Natural killer cell (primary cell): Measurements from ENCODE around the gene ADCK1. TPM values are rescaled to one million over a fixed set of nuclear protein-coding genes. Genes with fewer than 3 reads are reported as not detected.

Experiments used
- ATAC-seq, 3 donors: fragments of 150-1000 bp in 2 of 3; fragments of 200-7000 bp in 1 of 3; cut with Tn5 transposase; 1 replicate in 1 of 3; 2 replicates in 2 of 3; pipeline ENCODE4 v1.10.0; 2021; ENCODE audit warnings: mild to moderate bottlenecking in 2 of 3, moderate library complexity in 2 of 3
- DNase-seq, 2 donors: peaks; one replicate each; pipeline versions ENCODE4 v3.0.0 to v3.0.0-alpha.2; 2013 to 2021; ENCODE audit warnings: mixed read lengths in 1 of 2
- H3K27ac ChIP-seq: one replicate; pipeline ENCODE4 v1.5.1; 2013; ENCODE audit warnings: mild to moderate bottlenecking, low read length
- H3K27me3 ChIP-seq: one replicate; pipeline ENCODE4 v1.6.1; 2013; ENCODE audit warnings: low read length; ENCODE audit not compliant: control insufficient read depth, insufficient read depth
- H3K36me3 ChIP-seq: one replicate; pipeline ENCODE4 v1.6.1; 2013; ENCODE audit warnings: low read length; ENCODE audit not compliant: control insufficient read depth, insufficient read depth
- H3K4me1 ChIP-seq: one replicate; pipeline ENCODE4 v1.6.1; 2013; ENCODE audit warnings: low read length; ENCODE audit not compliant: control insufficient read depth, insufficient read depth
- H3K4me3 ChIP-seq: one replicate; pipeline ENCODE4 v1.5.1; 2013; ENCODE audit warnings: low read length
- H3K9me3 ChIP-seq: one replicate; pipeline ENCODE4 v1.6.1; 2013; ENCODE audit warnings: low read length; ENCODE audit not compliant: control insufficient read depth, insufficient read depth
- H3K27ac Mint-ChIP-seq, 2 donors: one replicate each; pipeline ENCODE4 v1.8.0; 2022; ENCODE audit warnings: mild to moderate bottlenecking in 2 of 2, mixed read lengths in 2 of 2, moderate library complexity in 1 of 2
- H3K27me3 Mint-ChIP-seq, 2 donors: one replicate each; pipeline ENCODE4 v1.8.0; 2022; ENCODE audit warnings: low read depth in 2 of 2, mixed read lengths in 2 of 2
- H3K36me3 Mint-ChIP-seq: one replicate; pipeline ENCODE4 v1.8.0; 2022; ENCODE audit warnings: mixed read lengths
- H3K4me1 Mint-ChIP-seq, 2 donors: one replicate each; pipeline ENCODE4 v1.8.0; 2022; ENCODE audit warnings: mixed read lengths in 2 of 2
- H3K4me3 Mint-ChIP-seq: one replicate; pipeline ENCODE4 v1.8.0; 2022; ENCODE audit warnings: mild to moderate bottlenecking, moderate library complexity, mixed read lengths
- H3K9me3 Mint-ChIP-seq, 2 donors: one replicate each; pipeline ENCODE4 v1.8.0; 2022; ENCODE audit warnings: mixed read lengths in 2 of 2
- WGBS: methylation state at CpG from one replicate; pipeline ENCODE4 v1.1.7; 2013; ENCODE audit warnings: missing lambda C conversion rate; ENCODE audit not compliant: insufficient coverage; 5-methylcytosine and 5-hydroxymethylcytosine counted together
- intact Hi-C: fragments of 100-400 bp; cut with micrococcal nuclease; formaldehyde crosslinking; loops from one replicate; pipeline ENCODE4 v1.14.2; 2022
- total RNA-seq, 4 donors: library from RNA; stranded (reverse); fragments of 120-200 nt in 1 of 4; gene quantifications; one replicate each; pipeline versions ENCODE4 v1.2.3 to v1.2.4, GENCODE V29; 2013 to 2022
- TF ChIP-seq, protein P1 (sequence below): fragments of 200-600 bp; IDR thresholded peaks from one replicate; pipeline ENCODE4 v1.8.0; 2022; ENCODE audit warnings: antibody characterized with exemption

Gene ADCK1
- total RNA-seq, 3 donors from 2014 or later (not counting 1 experiment from before 2014, with no cell fraction given): 8.0 to 9.2 (median 8.5) TPM

DNA sequence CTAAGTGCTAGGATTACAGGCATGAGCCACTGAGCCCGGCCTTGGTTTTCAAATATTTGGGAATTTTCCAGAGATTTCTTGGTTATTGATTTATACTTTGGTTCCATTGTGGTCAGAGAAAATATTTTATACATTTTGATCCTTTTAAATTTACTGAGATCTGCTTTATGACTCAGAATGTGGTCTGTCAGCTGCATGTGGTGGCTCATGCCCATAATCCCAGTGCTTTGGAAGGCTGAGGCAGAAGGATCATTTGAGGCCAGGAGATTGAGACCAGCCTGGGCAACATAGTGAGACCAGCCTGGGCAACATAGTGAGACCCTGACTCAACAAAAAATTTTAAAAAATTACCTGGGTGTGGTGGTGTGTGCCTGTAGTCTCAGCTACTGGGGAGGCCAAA lies 49.8 kb downstream of the ADCK1 start:
- H3K9me3 ChIP-seq: no peaks in the 10 kb centered on the region
- WGBS: 100% methylated on average over 1 of the region's 1 CpG
- intact Hi-C loops: no loop called here
- ATAC-seq (no peak), DNase-seq (no peak)
- H3K27me3 ChIP-seq: no peaks in the 10 kb centered on the region
- peaks cover 0 to 4% of the 10 kb centered on the region in 2 donors for H3K9me3 Mint-ChIP-seq
- no peak overlapping the region for H3K4me3 Mint-ChIP-seq
- TF ChIP-seq, protein P1, sequence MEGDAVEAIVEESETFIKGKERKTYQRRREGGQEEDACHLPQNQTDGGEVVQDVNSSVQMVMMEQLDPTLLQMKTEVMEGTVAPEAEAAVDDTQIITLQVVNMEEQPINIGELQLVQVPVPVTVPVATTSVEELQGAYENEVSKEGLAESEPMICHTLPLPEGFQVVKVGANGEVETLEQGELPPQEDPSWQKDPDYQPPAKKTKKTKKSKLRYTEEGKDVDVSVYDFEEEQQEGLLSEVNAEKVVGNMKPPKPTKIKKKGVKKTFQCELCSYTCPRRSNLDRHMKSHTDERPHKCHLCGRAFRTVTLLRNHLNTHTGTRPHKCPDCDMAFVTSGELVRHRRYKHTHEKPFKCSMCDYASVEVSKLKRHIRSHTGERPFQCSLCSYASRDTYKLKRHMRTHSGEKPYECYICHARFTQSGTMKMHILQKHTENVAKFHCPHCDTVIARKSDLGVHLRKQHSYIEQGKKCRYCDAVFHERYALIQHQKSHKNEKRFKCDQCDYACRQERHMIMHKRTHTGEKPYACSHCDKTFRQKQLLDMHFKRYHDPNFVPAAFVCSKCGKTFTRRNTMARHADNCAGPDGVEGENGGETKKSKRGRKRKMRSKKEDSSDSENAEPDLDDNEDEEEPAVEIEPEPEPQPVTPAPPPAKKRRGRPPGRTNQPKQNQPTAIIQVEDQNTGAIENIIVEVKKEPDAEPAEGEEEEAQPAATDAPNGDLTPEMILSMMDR: no peak
- no peaks in the 10 kb centered on the region for H3K27me3 Mint-ChIP-seq
- no peaks in the 10 kb centered on the region for H3K36me3 ChIP-seq
- H3K27ac Mint-ChIP-seq: no peak overlapping the region
- no peak overlapping the region for H3K27ac ChIP-seq
- no peaks in the 10 kb centered on the region for H3K4me1 Mint-ChIP-seq
- H3K4me3 ChIP-seq: no peak overlapping the region
- H3K4me1 ChIP-seq: no peaks in the 10 kb centered on the region
- no peaks in the 10 kb centered on the region for H3K36me3 Mint-ChIP-seq

DNA sequence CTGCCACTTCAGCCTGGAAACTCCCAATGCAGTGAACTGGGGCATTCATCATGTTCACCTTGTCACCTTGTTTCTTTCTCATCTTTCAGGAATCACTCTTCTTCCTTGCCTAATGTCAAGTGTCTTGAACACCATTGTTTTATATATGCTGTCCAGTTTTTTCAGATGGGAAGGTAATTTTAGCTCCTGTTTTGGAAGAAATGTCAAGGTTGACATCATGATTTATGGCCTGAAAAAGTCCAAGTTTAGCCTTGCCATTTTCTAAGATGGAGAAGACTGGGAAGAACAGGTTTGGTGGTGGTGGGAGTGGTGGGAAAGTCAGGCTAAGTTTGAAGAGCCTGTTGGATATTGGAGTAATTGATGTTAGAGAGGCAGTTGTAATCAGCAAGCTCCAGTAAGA lies 54.0 kb downstream of the ADCK1 start:
- Histone ChIP-seq H3K4me1 (no peaks in the 10 kb centered on the region), H3K36me3 (no peaks in the 10 kb centered on the region), H3K27me3 (no peaks in the 10 kb centered on the region), H3K4me3 (no peak overlapping the region), H3K9me3 (no peaks in the 10 kb centered on the region), H3K27ac (no peak overlapping the region)
- TF ChIP-seq, protein P1: no peak
- H3K27ac Mint-ChIP-seq: no peak overlapping the region
- DNase-seq (no peak), ATAC-seq (no peak)
- H3K36me3 Mint-ChIP-seq: no peaks in the 10 kb centered on the region
- H3K27me3 Mint-ChIP-seq: no peaks in the 10 kb centered on the region
- peaks cover 0 to 4% of the 10 kb centered on the region in 2 donors for H3K9me3 Mint-ChIP-seq
- no peak overlapping the region for H3K4me3 Mint-ChIP-seq
- intact Hi-C loops: no loop called here
- H3K4me1 Mint-ChIP-seq: no peaks in the 10 kb centered on the region

DNA sequence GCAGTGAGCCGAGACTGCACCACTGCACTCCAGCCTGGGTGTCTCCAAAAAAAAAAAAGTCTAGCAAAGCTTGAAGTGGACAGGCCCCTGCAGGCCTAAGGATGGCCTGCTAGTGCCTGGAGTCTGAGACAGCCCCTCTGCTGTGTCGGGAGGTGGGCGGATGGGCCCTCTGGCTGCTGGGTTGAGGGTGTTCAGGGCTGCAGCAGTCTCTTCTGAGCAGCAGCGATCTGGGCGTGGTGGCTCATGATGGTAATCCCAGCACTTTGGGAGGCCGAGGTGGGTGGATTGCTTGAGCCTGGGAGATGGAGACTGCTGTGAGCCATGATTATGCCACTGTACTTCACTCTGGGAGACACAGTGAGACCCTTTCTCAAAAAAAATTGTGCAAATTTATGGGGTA lies 57.0 kb downstream of the ADCK1 start:
- Histone ChIP-seq H3K27ac (no peak overlapping the region), H3K36me3 (no peaks in the 10 kb centered on the region), H3K4me1 (no peaks in the 10 kb centered on the region), H3K27me3 (no peaks in the 10 kb centered on the region), H3K4me3 (no peak overlapping the region), H3K9me3 (no peaks in the 10 kb centered on the region)
- ATAC-seq (no peak), DNase-seq (no peak)
- intact Hi-C loops: no loop called here
- H3K27ac Mint-ChIP-seq: no peak overlapping the region
- TF ChIP-seq, protein P1: no peak
- 82% methylated on average over 6 of the region's 6 CpGs for WGBS
- H3K27me3 Mint-ChIP-seq: no peaks in the 10 kb centered on the region
- H3K9me3 Mint-ChIP-seq: peaks cover 0 to 4% of the 10 kb centered on the region in 2 donors
- no peak overlapping the region for H3K4me3 Mint-ChIP-seq
- no peaks in the 10 kb centered on the region for H3K36me3 Mint-ChIP-seq
- no peaks in the 10 kb centered on the region for H3K4me1 Mint-ChIP-seq

DNA sequence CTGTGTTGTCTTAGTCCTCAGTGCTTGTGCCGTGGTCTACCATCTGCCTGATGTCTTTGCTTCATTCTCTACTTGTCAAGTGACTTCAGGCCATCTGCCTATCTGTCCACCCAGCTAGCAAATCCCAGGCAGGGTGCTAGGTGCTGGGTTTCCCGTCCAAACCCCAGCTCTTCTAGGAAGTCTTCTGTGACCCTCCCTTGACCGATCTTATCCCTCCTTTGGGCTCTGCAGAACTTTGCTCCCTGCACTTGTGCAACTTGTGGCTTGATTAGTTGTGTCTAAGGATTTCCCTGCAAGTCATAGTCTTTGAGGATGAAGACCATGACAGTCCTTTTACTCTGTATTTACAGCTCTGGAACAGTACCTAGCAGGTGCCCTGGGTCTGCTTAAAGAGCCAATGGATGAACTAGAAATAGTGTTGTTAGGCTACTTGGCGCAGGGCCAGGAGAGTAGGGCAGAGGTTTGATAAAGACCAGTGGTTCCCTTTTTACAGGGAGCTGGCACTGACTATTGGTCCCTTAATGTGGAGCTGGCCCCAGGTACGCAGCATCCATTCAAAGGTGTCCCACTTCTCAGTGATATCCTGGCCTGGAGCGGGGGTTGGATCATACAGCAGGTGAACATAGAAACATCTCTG lies 60.1 kb downstream of the ADCK1 start:
- no peaks in the 10 kb centered on the region for H3K9me3 Mint-ChIP-seq
- H3K27ac Mint-ChIP-seq: no peak overlapping the region
- no peak for ATAC-seq
- Histone ChIP-seq H3K9me3 (no peaks in the 10 kb centered on the region), H3K4me1 (no peaks in the 10 kb centered on the region), H3K4me3 (no peak overlapping the region), H3K27me3 (no peaks in the 10 kb centered on the region), H3K36me3 (no peaks in the 10 kb centered on the region), H3K27ac (no peak overlapping the region)
- no peaks in the 10 kb centered on the region for H3K4me1 Mint-ChIP-seq
- intact Hi-C loops: loop anchor here (10.0 kb wide), 1 partner anchor 705 kb away; no protein-coding TSS in a partner anchor
- WGBS: 94% methylated on average over 6 of the region's 6 CpGs
- H3K36me3 Mint-ChIP-seq: no peaks in the 10 kb centered on the region
- TF ChIP-seq, protein P1: no peak
- no peak for DNase-seq
- H3K4me3 Mint-ChIP-seq: no peak overlapping the region
- no peaks in the 10 kb centered on the region for H3K27me3 Mint-ChIP-seq
